CD14-positive monocyte (primary cell): ENCODE data around the gene POU5F2. TPM values are rescaled to one million over a fixed set of nuclear protein-coding genes. Genes with fewer than 3 reads are reported as not detected.

Source experiments
- DNase-seq, 3 donors: peaks; one replicate each; pipeline ENCODE4 v3.0.0-alpha.2; 2011 to 2022
- H2AFZ ChIP-seq: 2 replicates; pipeline ENCODE4 v1.6.0; 2012; ENCODE audit warnings: mild to moderate bottlenecking, low read depth, low read length, inconsistent platforms; ENCODE audit not compliant: insufficient read depth, poor library complexity, severe bottlenecking
- H3K27ac ChIP-seq, 2 donors: 1 replicate in 1 of 2; 2 replicates in 1 of 2; pipeline ENCODE4 v1.5.1; 2012 to 2013; ENCODE audit warnings: low read length in 2 of 2, control low read depth in 1 of 2, inconsistent platforms in 1 of 2, low read depth in 1 of 2, mild to moderate bottlenecking in 1 of 2
- H3K27me3 ChIP-seq, 2 donors: one replicate each; pipeline versions ENCODE4 v1.6.0 to v1.6.1; 2011 to 2013; ENCODE audit warnings: low read length in 2 of 2; ENCODE audit not compliant: control insufficient read depth in 2 of 2, insufficient read depth in 2 of 2
- H3K36me3 ChIP-seq, 2 donors: replicated peaks in 1 of 2; 1 replicate in 1 of 2; 2 replicates in 1 of 2; pipeline versions ENCODE4 v1.5.1 to v1.6.1; 2012 to 2013; ENCODE audit warnings: low read length in 2 of 2, control low read depth in 1 of 2, inconsistent platforms in 1 of 2, mild to moderate bottlenecking in 1 of 2; ENCODE audit not compliant: insufficient read depth in 2 of 2, control insufficient read depth in 1 of 2
- H3K4me1 ChIP-seq, 2 donors: 1 replicate in 1 of 2; 2 replicates in 1 of 2; pipeline versions ENCODE4 v1.5.1 to v1.6.1; 2012 to 2013; ENCODE audit warnings: low read length in 2 of 2, control low read depth in 1 of 2, inconsistent platforms in 1 of 2, mild to moderate bottlenecking in 1 of 2, moderate library complexity in 1 of 2; ENCODE audit not compliant: insufficient read depth in 2 of 2, control insufficient read depth in 1 of 2
- H3K4me2 ChIP-seq: replicated peaks from 2 replicates; pipeline ENCODE3; 2012; ENCODE audit warnings: low read length, moderate library complexity, mild to moderate bottlenecking; ENCODE audit not compliant: poor library complexity, severe bottlenecking; ENCODE audit errors: extremely low read depth
- H3K4me3 ChIP-seq, 3 experiments: fragments of 200-600 bp in 1 of 3; sonication (generic) in 1 of 3; replicated peaks in 1 of 3; 1 replicate in 2 of 3; 2 replicates in 1 of 3; pipeline ENCODE4 v1.5.1; 2011 to 2013; ENCODE audit warnings: low read length in 3 of 3, mild to moderate bottlenecking in 3 of 3, control low read depth in 2 of 3, low read depth in 2 of 3, inconsistent platforms in 1 of 3, moderate library complexity in 1 of 3
- H3K79me2 ChIP-seq: 2 replicates; pipeline ENCODE4 v1.6.0; 2012; ENCODE audit warnings: mild to moderate bottlenecking, control low read depth, inconsistent platforms, low read length, moderate library complexity; ENCODE audit not compliant: insufficient read depth
- H3K9ac ChIP-seq: 2 replicates; pipeline ENCODE4 v1.6.0; 2017; ENCODE audit warnings: low read length, mild to moderate bottlenecking; ENCODE audit not compliant: insufficient read depth, poor library complexity, severe bottlenecking
- H3K9me3 ChIP-seq, 2 donors: replicated peaks in 1 of 2; 1 replicate in 1 of 2; 2 replicates in 1 of 2; pipeline versions ENCODE4 v1.5.1 to v1.6.1; 2012 to 2013; ENCODE audit warnings: low read length in 2 of 2, control low read depth in 1 of 2; ENCODE audit not compliant: control insufficient read depth in 1 of 2, insufficient read depth in 1 of 2
- H4K20me1 ChIP-seq: 2 replicates; pipeline ENCODE4 v1.6.0; 2012; ENCODE audit warnings: mild to moderate bottlenecking, low read length, control low read depth, moderate library complexity; ENCODE audit not compliant: insufficient read depth
- H3K27ac Mint-ChIP-seq, 7 donors: one replicate each; pipeline ENCODE4 v1.8.0; 2020; ENCODE audit warnings: mild to moderate bottlenecking in 7 of 7, mixed read lengths in 7 of 7, moderate library complexity in 6 of 7, inconsistent platforms in 2 of 7
- H3K27me3 Mint-ChIP-seq, 3 donors: one replicate each; pipeline ENCODE4 v1.8.0; 2021 to 2022; ENCODE audit warnings: low read depth in 3 of 3, mild to moderate bottlenecking in 3 of 3, mixed read lengths in 3 of 3, moderate library complexity in 3 of 3, inconsistent platforms in 1 of 3
- H3K36me3 Mint-ChIP-seq, 2 donors: one replicate each; pipeline ENCODE4 v1.8.0; 2020; ENCODE audit warnings: mixed read lengths in 2 of 2, inconsistent platforms in 1 of 2, mild to moderate bottlenecking in 1 of 2
- H3K4me1 Mint-ChIP-seq: one replicate; pipeline ENCODE4 v1.8.0; 2020; ENCODE audit warnings: mild to moderate bottlenecking, mixed read lengths
- H3K4me3 Mint-ChIP-seq, 2 donors: one replicate each; pipeline ENCODE4 v1.8.0; 2020; ENCODE audit warnings: mild to moderate bottlenecking in 2 of 2, mixed read lengths in 2 of 2, moderate library complexity in 1 of 2
- H3K9me3 Mint-ChIP-seq, 7 donors: one replicate each; pipeline ENCODE4 v1.8.0; 2020 to 2022; ENCODE audit warnings: mixed read lengths in 7 of 7, mild to moderate bottlenecking in 6 of 7, moderate library complexity in 6 of 7, inconsistent platforms in 2 of 7
- CTCF ChIP-seq: fragments of 200-600 bp; IDR thresholded peaks from one replicate; pipeline ENCODE4 v1.8.0; 2022; ENCODE audit warnings: antibody characterized with exemption, mild to moderate bottlenecking
- WGBS: methylation state at CpG from one replicate; pipeline ENCODE4 v1.1.5; 2013; ENCODE audit warnings: missing lambda C conversion rate; ENCODE audit not compliant: insufficient coverage; 5-methylcytosine and 5-hydroxymethylcytosine counted together
- intact Hi-C, 2 donors: fragments of 100-400 bp; cut with micrococcal nuclease; formaldehyde crosslinking; loops; one replicate each; pipeline versions ENCODE4 v1.15.0 to v1.15.1; 2023
- polyA plus RNA-seq, 3 donors: library from polyadenylated mRNA; depleted of rRNA in 1 of 3; unstranded in 2 of 3; stranded (reverse) in 1 of 3; fragments of 300-500 nt in 2 of 3; fragments of >200 nt in 1 of 3; fragmentation: Illumina TruSeq in 2 of 3; gene quantifications; 1 replicate in 2 of 3; 2 replicates in 1 of 3; pipeline ENCODE4 v1.2.3, GENCODE V29; 2012 to 2021

Gene POU5F2
- polyA plus RNA-seq, 3 donors: 0.04 to 0.05 TPM; not detected in 1

DNA sequence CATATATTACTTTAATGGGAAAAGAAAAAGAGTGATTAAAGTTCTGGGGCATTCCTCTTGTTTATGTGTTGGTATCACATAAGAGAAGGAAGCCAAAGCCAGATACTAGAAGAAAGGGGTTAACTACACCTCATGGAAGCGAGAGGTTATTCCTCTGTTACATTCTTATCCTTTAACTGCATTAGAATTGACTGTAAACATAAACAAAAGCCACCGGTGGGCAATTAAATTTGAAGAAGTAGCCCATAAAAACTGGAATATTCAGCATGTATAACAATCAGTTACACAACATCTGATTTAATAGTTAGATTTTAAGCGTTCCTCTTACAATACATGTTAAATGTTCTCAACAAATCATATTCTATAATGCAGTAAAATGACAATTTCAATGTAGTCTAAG lies 18.8 kb downstream of the POU5F2 start:
- H4K20me1 ChIP-seq: no peaks in the 10 kb centered on the region

GRCh38 chr5:93721511-93721910 lies 19.9 kb downstream of the POU5F2 start:
- H3K9me3 Mint-ChIP-seq: no peaks in the 10 kb centered on the region
- no CpG with 5 or more reads among the region's 1 CpG for WGBS
- Histone ChIP-seq H3K9me3 (no peaks in the 10 kb centered on the region), H3K4me2 (no peak overlapping the region), H3K36me3 (no peaks in the 10 kb centered on the region), H3K9ac (no peak overlapping the region), H3K27ac (no peak overlapping the region), H3K4me1 (no peaks in the 10 kb centered on the region), H4K20me1 (no peaks in the 10 kb centered on the region), H2AFZ (no peak overlapping the region), H3K4me3 (no peak overlapping the region), H3K79me2 (no peaks in the 10 kb centered on the region), H3K27me3 (no peaks in the 10 kb centered on the region)
- H3K27me3 Mint-ChIP-seq: no peaks in the 10 kb centered on the region
- no peaks in the 10 kb centered on the region for H3K36me3 Mint-ChIP-seq
- intact Hi-C loops: no loop called here
- no peak overlapping the region for H3K27ac Mint-ChIP-seq
- no peak overlapping the region for H3K4me3 Mint-ChIP-seq
- H3K4me1 Mint-ChIP-seq: peaks cover 2% of the 10 kb centered on the region
- no peak for DNase-seq
- TF ChIP-seq CTCF: no peak

More for the DNA sequence above, 18.8 kb downstream of the POU5F2 start:
- H3K27ac ChIP-seq: no peak overlapping the region
- Mint-ChIP-seq H3K4me3 (no peak overlapping the region), H3K4me1 (no peaks in the 10 kb centered on the region), H3K27me3 (no peaks in the 10 kb centered on the region), H3K36me3 (no peaks in the 10 kb centered on the region), H3K9me3 (no peaks in the 10 kb centered on the region), H3K27ac (no peak overlapping the region)
- H3K9me3 ChIP-seq: no peaks in the 10 kb centered on the region
- H3K79me2 ChIP-seq: no peaks in the 10 kb centered on the region
- no peak overlapping the region for H3K9ac ChIP-seq
- H2AFZ ChIP-seq: no peak overlapping the region
- no peak for TF ChIP-seq CTCF
- no peak overlapping the region for H3K4me2 ChIP-seq
- DNase-seq: no peak
- H3K27me3 ChIP-seq: no peaks in the 10 kb centered on the region
- H3K36me3 ChIP-seq: no peaks in the 10 kb centered on the region
- intact Hi-C loops: no loop called here
- no CpG with 5 or more reads among the region's 3 CpGs for WGBS
- no peaks in the 10 kb centered on the region for H3K4me1 ChIP-seq
- H3K4me3 ChIP-seq: no peak overlapping the region
